Vagina (tissue), 2 donors: Measurements from ENCODE around the gene GLYATL1B.
"Not testable (repeated sequence)": the region's sequence is repeated elsewhere in the genome, so short reads cannot be mapped to it uniquely, and the experiment has no call there.

Experiments
- POLR2A ChIP-seq, 2 donors: fragments of 450-650 bp; IDR thresholded peaks; one replicate each; pipeline ENCODE4 v1.6.1; 2017; ENCODE audit warnings: antibody characterized with exemption in 2 of 2, mild to moderate bottlenecking in 2 of 2, moderate library complexity in 2 of 2
- POLR2AphosphoS5 ChIP-seq, 2 donors: sonication (generic); formaldehyde crosslinking; IDR thresholded peaks; one replicate each; pipeline ENCODE4 v1.9.0; 2017; ENCODE audit warnings: antibody characterized with exemption in 2 of 2, mild to moderate bottlenecking in 2 of 2, low read depth in 1 of 2; ENCODE audit not compliant: insufficient read depth in 1 of 2
- TF ChIP-seq, protein P1 (sequence below), 3 experiments: fragments of 450-650 bp in 2 of 3; fragments of 200-600 bp in 1 of 3; sonication (generic) in 1 of 3; IDR thresholded peaks; one replicate each; pipeline ENCODE4 v1.5.1; 2017 to 2019; ENCODE audit warnings: antibody characterized with exemption in 3 of 3, mild to moderate bottlenecking in 2 of 3, moderate library complexity in 2 of 3

- TF ChIP-seq, protein P1, sequence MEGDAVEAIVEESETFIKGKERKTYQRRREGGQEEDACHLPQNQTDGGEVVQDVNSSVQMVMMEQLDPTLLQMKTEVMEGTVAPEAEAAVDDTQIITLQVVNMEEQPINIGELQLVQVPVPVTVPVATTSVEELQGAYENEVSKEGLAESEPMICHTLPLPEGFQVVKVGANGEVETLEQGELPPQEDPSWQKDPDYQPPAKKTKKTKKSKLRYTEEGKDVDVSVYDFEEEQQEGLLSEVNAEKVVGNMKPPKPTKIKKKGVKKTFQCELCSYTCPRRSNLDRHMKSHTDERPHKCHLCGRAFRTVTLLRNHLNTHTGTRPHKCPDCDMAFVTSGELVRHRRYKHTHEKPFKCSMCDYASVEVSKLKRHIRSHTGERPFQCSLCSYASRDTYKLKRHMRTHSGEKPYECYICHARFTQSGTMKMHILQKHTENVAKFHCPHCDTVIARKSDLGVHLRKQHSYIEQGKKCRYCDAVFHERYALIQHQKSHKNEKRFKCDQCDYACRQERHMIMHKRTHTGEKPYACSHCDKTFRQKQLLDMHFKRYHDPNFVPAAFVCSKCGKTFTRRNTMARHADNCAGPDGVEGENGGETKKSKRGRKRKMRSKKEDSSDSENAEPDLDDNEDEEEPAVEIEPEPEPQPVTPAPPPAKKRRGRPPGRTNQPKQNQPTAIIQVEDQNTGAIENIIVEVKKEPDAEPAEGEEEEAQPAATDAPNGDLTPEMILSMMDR (IDR thresholded peaks at IDR 0.05): peak; percentile 27 to 47 (median 39)
- not testable (repeated sequence) for TF ChIP-seq POLR2A (IDR thresholded peaks at IDR 0.05); POLR2AphosphoS5 (IDR thresholded peaks at IDR 0.05; ENCODE audit: insufficient read depth in 1 of 2, low read depth in 1 of 2)
Measured at GRCh38 chr11:59058120-59059033, 27.7 kb upstream of the GLYATL1B start.
